GM18502 (cell line): ENCODE results near the gene ZNF496.

Source experiments
- ATAC-seq: cut with Tn5 transposase; IDR thresholded peaks from one replicate; pipeline ENCODE4 v1.9.1; 2021; ENCODE audit warnings: mild to moderate bottlenecking; ENCODE audit not compliant: unreplicated experiment, poor library complexity

ZNF496 gene

GRCh38 chr1:247331172-247331524, 519 bp downstream of the ZNF496 start:
- ATAC-seq = peak; percentile 68

GRCh38 chr1:247330548-247331171, 1.0 kb downstream of the ZNF496 start:
- ATAC-seq = no peak

- no peak for ATAC-seq
Measured at GRCh38 chr1:247329097-247329617, 2.5 kb downstream of the ZNF496 start.

GRCh38 chr1:247328311-247328710, 3.4 kb downstream of the ZNF496 start:
- no peak for ATAC-seq

GRCh38 chr1:247326411-247327130, 5.1 kb downstream of the ZNF496 start:
- ATAC-seq = no peak

- no peak for ATAC-seq
Measured at GRCh38 chr1:247324923-247325322, 6.7 kb downstream of the ZNF496 start.

- no peak for ATAC-seq
Measured at GRCh38 chr1:247324204-247324787, 7.4 kb downstream of the ZNF496 start.

- ATAC-seq = peak; percentile 78
Measured at GRCh38 chr1:247322849-247323586, 8.6 kb downstream of the ZNF496 start.

GRCh38 chr1:247322442-247322841, 9.2 kb downstream of the ZNF496 start:
- peak; percentile 58 for ATAC-seq

GRCh38 chr1:247317702-247318101, 14.0 kb downstream of the ZNF496 start:
- no peak for ATAC-seq

- ATAC-seq = no peak
Measured at GRCh38 chr1:247316590-247317197, 15.0 kb downstream of the ZNF496 start.

- no peak for ATAC-seq
Measured at GRCh38 chr1:247304031-247304430, 27.6 kb downstream of the ZNF496 start.

- ATAC-seq = no peak
Measured at GRCh38 chr1:247303216-247303615, 28.5 kb downstream of the ZNF496 start.

- ATAC-seq = no peak
Measured at GRCh38 chr1:247301176-247301540, 30.5 kb downstream of the ZNF496 start.

GRCh38 chr1:247300491-247301175, 31.0 kb downstream of the ZNF496 start:
- ATAC-seq = no peak

GRCh38 chr1:247299723-247300381, 31.8 kb downstream of the ZNF496 start:
- ATAC-seq = no peak

GRCh38 chr1:247298701-247299100, 33.0 kb downstream of the ZNF496 start:
- no peak for ATAC-seq

- no peak for ATAC-seq
Measured at GRCh38 chr1:247298124-247298481, 33.6 kb downstream of the ZNF496 start.

- ATAC-seq = no peak
Measured at GRCh38 chr1:247297263-247298123, 34.2 kb downstream of the ZNF496 start.
